ENCODE data around the gene INPP5J.

GRCh38 chr22:31099841-31100761, 22.7 kb upstream of the INPP5J start:
- TF ChIP-seq CTCF (IDR thresholded peaks at IDR 0.05 in 8 of 11, conservative IDR thresholded peaks at IDR 0.05 in 3 of 11) = no peak
- no peak for TF ChIP-seq POLR2A (IDR thresholded peaks at IDR 0.05)

Measured in spleen (tissue), 7 donors.